A549 treated with AZD2906 at 1 μM for 4 hours (cell line): ENCODE data around the gene RPS18. TPM values are rescaled to one million over a fixed set of nuclear protein-coding genes. Genes with fewer than 3 reads are reported as not detected.

Experiments used
- total RNA-seq: library from RNA; stranded (reverse); fragments of 200-300 nt; extraction: Qiagen RNA extraction; gene quantifications from 5 replicates; pipeline ENCODE4 v1.2.3, GENCODE V29; 2022

Gene RPS18
- 2,494 to 2,625 TPM (median 2,588 TPM) in 5 replicates for total RNA-seq

DNA sequence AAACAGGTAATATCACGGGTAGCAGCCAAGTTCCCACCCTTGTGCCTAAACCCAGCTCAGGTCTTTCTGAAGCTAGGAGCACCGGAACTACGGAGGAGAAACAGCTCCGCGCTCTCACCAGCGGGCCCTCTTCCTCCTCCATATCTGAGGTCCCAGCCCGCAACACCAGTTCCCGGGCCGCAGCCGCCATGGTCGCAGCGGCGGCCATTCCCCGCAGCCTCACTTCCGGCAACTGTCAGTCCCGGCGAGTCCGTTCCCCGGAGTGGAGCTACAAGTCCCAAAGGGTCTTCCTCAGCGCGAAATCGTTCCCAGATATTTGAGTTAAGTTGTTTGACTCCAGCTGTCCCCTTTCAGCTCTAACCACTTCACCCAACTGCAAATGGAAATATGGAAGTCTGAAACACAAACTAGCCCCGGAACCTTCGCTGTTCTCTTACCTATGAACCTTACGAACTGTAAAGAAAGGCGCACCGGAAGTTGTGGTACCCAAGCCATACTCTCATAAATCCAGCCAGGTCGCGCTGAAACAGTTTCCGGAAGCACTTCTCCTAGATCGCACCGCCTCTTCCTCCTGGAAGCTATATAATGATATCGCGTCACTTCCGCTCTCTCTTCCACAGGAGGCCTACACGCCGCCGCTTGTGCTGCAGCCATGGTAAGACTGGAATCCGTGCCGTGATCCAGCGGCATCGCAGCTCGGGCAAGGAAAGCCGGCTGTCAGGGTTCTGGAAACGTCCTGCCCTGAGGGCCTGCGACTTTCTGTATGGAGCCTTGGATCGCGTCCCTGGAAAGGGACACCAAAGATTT is at the start of gene RPS18, which contains the start of gene VPS52:
Gene RPS18, plus strand, starts transcription at position 608 of the 807 bp plus-strand sequence. Its CDS starts 45 bp downstream, at position 653.
Gene VPS52, minus strand, starts transcription at position 409 of the 807 bp plus-strand sequence. Its CDS starts 201 bp downstream, at position 208.

DNA sequence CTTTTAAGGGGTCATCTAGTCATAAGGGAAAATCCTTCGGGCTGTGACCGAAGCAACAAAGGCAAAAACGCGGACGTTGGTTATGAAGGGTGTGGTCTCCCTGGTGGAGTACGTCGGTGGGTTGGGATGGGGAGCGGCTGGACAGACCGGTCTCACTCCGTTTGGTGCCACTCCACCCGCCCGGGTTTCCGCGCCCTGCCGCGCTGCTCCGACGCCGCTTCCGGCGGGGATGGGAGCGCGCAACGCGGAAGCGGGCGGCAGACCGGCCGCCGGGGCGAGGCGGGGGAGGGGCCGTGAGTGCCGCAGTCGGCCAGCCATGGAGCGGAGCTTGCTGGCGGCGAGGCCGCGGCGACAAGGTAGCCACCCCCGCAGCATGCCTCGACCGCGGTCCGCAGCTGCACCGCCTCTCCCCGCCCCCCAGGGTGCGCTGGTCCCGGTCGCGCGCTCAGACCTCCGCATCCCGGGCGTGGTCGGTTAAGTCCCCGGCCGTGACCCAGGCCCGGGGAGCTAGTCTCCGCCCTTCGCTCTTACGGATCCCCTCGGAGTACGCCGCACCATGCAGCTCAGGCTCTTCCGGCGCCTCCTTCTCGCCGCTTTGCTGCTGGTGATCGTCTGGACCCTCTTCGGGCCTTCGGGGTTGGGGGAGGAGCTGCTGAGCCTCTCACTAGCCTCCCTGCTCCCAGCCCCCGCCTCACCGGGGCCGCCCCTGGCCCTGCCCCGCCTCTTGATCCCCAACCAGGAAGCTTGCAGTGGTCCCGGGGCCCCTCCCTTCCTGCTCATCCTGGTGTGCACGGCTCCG is 5.2 kb downstream of the RPS18 start, which contains the start of gene B3GALT4:
Gene B3GALT4, plus strand, starts transcription at position 260 of the 799 bp plus-strand sequence. Its CDS starts 297 bp downstream, at position 557.

DNA sequence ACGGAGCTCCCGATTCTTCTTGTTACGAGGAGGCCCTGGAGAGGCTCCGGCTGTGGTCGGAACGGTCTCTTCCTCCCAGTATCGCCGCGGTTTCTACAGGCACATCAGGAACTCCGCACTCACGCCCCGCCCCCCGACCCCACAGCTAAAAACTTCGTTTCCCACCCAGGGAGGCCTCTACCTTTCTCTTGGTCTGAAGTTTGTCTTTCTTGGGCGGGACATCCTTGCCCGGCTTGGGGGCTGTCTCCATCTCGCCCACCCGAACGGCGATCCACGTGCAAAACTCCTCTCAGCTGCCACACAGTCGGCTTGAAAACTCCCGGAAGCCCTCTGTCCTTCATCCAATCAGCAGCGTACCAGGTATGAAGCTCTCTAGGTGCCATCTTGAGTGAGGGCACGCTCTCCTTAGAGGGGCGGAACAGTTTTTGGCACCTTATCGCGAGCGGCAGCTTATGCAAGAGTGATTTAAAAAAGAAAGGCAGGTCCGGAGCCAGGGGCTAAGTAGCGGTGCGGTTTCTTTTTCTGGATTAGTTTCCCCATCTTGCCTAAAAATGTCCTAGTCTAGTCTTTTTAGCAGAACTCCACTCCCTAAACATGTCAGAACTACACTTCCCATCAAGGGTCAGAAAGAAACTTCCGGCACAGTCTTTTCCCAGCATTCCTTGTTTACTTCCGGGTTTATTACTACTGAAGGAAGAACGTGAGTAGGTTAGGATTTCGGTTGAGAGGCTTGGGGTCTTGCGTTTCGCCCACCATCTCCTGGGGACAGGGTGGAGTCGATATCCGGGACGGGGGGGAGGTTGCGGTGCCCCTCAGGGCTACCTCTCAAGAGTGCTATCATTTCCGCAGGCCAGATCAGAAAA is 17.3 kb downstream of the RPS18 start, which contains the start of the genes PFDN6 and WDR46:
Gene PFDN6, plus strand, starts transcription at position 681 of the 863 bp plus-strand sequence. CDS start 256 bp downstream, outside the sequence.
Gene WDR46, minus strand, starts transcription at position 319 of the 863 bp plus-strand sequence. Its CDS starts 69 bp downstream, at position 250.

DNA sequence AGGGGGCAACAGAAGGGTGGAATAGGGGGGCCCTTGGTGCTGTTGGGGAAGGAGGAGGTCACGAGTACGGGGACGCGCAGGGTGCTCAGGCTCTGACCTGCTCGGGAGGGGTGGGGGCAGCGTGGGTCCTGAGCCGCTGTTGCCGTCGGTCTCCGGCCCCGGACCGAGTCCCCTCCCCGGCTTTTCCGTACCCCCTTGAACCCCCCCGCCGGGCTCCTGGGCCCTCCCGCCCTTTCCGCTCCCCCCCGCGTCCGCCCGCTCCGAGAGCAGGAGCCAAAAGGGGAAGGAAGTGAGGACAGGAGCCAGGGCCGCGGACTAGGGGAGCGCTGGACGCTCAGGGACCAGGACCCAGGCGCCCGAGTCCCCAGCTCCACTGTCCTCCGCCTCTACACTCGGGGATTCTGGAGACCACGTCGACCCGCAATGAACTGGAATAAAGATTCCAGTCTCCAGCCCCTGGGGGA is 26.9 kb downstream of the RPS18 start, which contains the start of gene RGL2:
Gene RGL2, minus strand, starts transcription at position 170 of the 464 bp plus-strand sequence. CDS start 332 bp downstream, outside the sequence.

DNA sequence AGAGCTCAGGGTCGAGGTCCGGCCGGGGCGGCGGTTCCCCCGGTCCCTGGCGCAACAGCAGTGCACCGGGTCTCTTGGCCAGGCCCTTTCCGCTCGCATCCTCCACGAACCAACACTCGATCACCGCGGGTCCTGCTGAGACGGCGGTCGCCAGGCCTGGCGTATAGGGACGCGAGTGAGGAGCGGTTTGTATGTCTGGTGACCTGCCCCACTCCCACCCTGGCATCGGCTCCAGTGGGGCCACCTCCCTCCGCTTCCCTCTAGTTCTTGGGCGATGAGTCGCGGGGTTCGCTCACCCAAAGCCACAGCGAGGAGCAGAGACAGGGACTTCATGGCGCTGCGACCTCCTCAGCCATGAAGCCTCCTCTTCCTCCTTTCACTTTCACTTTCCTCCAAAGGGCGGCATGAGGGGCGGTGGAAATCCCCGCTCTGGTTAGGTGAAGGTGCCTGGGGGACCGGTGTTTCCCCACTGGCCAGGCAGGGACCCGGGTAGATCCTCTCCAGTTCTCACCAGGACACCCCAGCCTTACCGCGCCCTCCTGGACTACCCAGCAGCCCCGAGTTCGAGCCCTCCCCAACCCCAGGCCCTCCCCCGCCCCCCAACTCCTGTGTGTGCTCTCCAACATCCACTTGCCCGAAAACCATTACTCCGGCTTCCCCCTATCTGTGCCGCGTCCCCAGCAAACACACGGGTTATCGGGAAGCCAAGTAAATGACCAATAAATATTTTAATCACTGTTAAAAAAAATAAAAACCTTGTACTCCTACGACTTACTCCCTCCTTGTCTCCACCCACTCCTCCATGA is 42.0 kb downstream of the RPS18 start, which contains the start of gene TAPBP:
Gene TAPBP, minus strand, starts transcription at position 370 of the 806 bp plus-strand sequence. Its CDS starts 37 bp downstream, at position 333.

DNA sequence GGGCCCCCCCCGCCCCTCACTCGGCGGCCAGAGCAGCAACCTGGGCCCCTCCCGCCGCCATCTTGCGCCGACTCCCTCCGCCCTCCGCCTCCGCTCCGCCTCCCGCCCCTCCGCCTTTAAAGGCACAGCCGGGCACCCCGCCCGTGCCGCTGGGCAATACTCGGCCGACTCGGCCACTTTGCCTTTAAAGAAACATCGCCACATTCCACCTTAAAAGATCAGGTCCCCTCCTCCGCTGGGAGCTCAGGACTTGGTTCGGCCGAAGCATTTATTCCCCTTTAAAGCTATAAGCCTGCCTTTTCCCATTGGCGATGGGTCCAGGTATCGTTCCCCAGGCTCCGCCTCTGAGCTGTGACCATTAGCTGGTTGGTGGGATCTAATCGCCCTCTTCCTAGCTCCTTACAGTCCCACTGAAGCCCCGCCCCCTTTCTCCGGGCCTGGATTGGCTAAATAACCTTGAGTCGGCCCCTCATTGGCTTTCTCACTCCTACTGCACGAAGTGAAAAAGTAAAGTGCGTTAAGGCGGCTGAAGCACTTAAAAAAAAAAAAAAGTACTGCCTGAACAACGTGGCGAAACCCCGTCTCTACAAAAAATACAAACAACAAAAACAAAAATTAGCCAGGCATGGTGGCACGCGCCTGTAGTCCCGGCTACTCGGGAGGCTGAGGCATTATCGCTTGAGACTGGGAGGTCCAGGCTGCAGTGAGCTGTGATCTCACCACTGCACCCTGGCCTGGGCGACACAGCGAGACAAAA is 46.0 kb downstream of the RPS18 start, which contains the start of gene ZBTB22:
Gene ZBTB22, minus strand, starts transcription at position 76 of the 757 bp plus-strand sequence. CDS start 828 bp downstream, outside the sequence.

Other genes starting within 250 kb of the RPS18 start
- gene HLA-DPA1, start 198.4 kb upstream of the RPS18 start, total RNA-seq, result 0.05 to 0.11 TPM in 2 of 5 replicates, not detected in the others
- not detected in 5 replicates for gene HLA-DPB1, start 196.1 kb upstream of the RPS18 start, total RNA-seq
- gene COL11A2, start 79.6 kb upstream of the RPS18 start, total RNA-seq, result 0.31 to 0.92 TPM (median 0.81 TPM) in 5 replicates
- 17.4 to 21.9 TPM (median 19.7 TPM) in 5 replicates for gene RXRB, start 71.4 kb upstream of the RPS18 start, total RNA-seq
- 99.7 to 114 TPM (median 108 TPM) in 5 replicates for gene SLC39A7, start 71.2 kb upstream of the RPS18 start, total RNA-seq
- 12.7 to 17.3 TPM (median 15.3 TPM) in 5 replicates for gene HSD17B8, start 67.4 kb upstream of the RPS18 start, total RNA-seq
- 19.1 to 24.8 TPM (median 23.7 TPM) in 5 replicates for gene RING1, start 63.6 kb upstream of the RPS18 start, total RNA-seq
- 15.1 to 18.8 TPM (median 16.1 TPM) in 5 replicates for gene VPS52, start 199 bp upstream of the RPS18 start, total RNA-seq
- gene B3GALT4, start 5.0 kb downstream of the RPS18 start, total RNA-seq, result 0.67 to 1.0 TPM (median 0.95 TPM) in 5 replicates
- 48.1 to 55.9 TPM (median 52.1 TPM) in 5 replicates for gene WDR46, start 17.2 kb downstream of the RPS18 start, total RNA-seq
- gene PFDN6, start 17.5 kb downstream of the RPS18 start, total RNA-seq, result 102 to 111 TPM (median 104 TPM) in 5 replicates
- gene RGL2, start 26.9 kb downstream of the RPS18 start, total RNA-seq, result 11.4 to 13.2 TPM (median 12.3 TPM) in 5 replicates
- 34.6 to 39.1 TPM (median 36.6 TPM) in 5 replicates for gene TAPBP, start 42.0 kb downstream of the RPS18 start, total RNA-seq
- 2.6 to 3.7 TPM (median 3.2 TPM) in 5 replicates for gene ZBTB22, start 45.7 kb downstream of the RPS18 start, total RNA-seq
- gene DAXX, start 50.9 kb downstream of the RPS18 start, total RNA-seq, result 33.4 to 41.0 TPM (median 35.7 TPM) in 5 replicates
- 40.2 to 45.2 TPM (median 42.4 TPM) in 5 replicates for gene KIFC1, start 119.7 kb downstream of the RPS18 start, total RNA-seq
- gene PHF1, start 138.9 kb downstream of the RPS18 start, total RNA-seq, result 10.8 to 17.1 TPM (median 16.0 TPM) in 5 replicates
- 173 to 227 TPM (median 203 TPM) in 5 replicates for gene CUTA, start 146.0 kb downstream of the RPS18 start, total RNA-seq
- 3.6 to 6.0 TPM (median 4.2 TPM) in 5 replicates for gene SYNGAP1, start 148.0 kb downstream of the RPS18 start, total RNA-seq
- 10.0 to 11.6 TPM (median 10.9 TPM) in 5 replicates for gene ZBTB9, start 182.5 kb downstream of the RPS18 start, total RNA-seq